Ishikawa (cell line): ENCODE measurements around the gene LRP2BP.

Experiments
- CEBPB ChIP-seq: IDR thresholded peaks from 2 replicates; pipeline ENCODE4 v1.6.1; 2012
- CREB1 ChIP-seq: IDR thresholded peaks from 2 replicates; pipeline ENCODE4 v1.6.1; 2012; ENCODE audit warnings: low read depth
- EGR1 ChIP-seq: IDR thresholded peaks from 2 replicates; pipeline ENCODE4 v1.6.1; 2012
- EP300 ChIP-seq: IDR thresholded peaks from 2 replicates; pipeline ENCODE4 v1.6.1; 2012; ENCODE audit warnings: borderline replicate concordance
- FOXM1 ChIP-seq: IDR thresholded peaks from 2 replicates; pipeline ENCODE4 v1.6.1; 2012; ENCODE audit warnings: low read depth, borderline replicate concordance
- MAX ChIP-seq: IDR thresholded peaks from 2 replicates; pipeline ENCODE4 v1.6.1; 2012
- NFIC ChIP-seq: IDR thresholded peaks from 2 replicates; pipeline ENCODE4 v1.6.1; 2012
- RAD21 ChIP-seq: IDR thresholded peaks from 2 replicates; pipeline ENCODE4 v1.6.1; 2012; ENCODE audit warnings: low read depth
- TAF1 ChIP-seq: IDR thresholded peaks from 2 replicates; pipeline ENCODE4 v1.6.1; 2012; ENCODE audit warnings: low read depth, mild to moderate bottlenecking
- TCF12 ChIP-seq: IDR thresholded peaks from 2 replicates; pipeline ENCODE4 v1.6.1; 2012; ENCODE audit warnings: low read depth
- TEAD4 ChIP-seq: IDR thresholded peaks from 2 replicates; pipeline ENCODE4 v1.6.1; 2012
- USF1 ChIP-seq: IDR thresholded peaks from 2 replicates; pipeline ENCODE4 v1.6.1; 2012
- YY1 ChIP-seq: IDR thresholded peaks from 2 replicates; pipeline ENCODE4 v1.6.1; 2012; ENCODE audit warnings: low read depth
- ZBTB7A ChIP-seq: IDR thresholded peaks from 2 replicates; pipeline ENCODE4 v1.6.1; 2012; ENCODE audit warnings: low read depth
- TF ChIP-seq, protein P1 (sequence below): IDR thresholded peaks from 2 replicates; pipeline ENCODE4 v1.6.1; 2012; ENCODE audit warnings: low read depth, mild to moderate bottlenecking

The LRP2BP gene

GRCh38 chr4:185395238-185395955, at the start of gene LRP2BP:
LRP2BP (minus strand) TSS chr4:185395924; CDS start chr4:185378186, 17,738 bp downstream.
- TF ChIP-seq USF1 (no peak), FOXM1 (0 out of 2 replicates have a peak, but pooled peaks have one; percentile 10)

GRCh38 chr4:185445209-185445608, 49.5 kb upstream of the LRP2BP start:
- no peak for TF ChIP-seq CEBPB
- no peak for TF ChIP-seq EGR1
- TF ChIP-seq, protein P1, sequence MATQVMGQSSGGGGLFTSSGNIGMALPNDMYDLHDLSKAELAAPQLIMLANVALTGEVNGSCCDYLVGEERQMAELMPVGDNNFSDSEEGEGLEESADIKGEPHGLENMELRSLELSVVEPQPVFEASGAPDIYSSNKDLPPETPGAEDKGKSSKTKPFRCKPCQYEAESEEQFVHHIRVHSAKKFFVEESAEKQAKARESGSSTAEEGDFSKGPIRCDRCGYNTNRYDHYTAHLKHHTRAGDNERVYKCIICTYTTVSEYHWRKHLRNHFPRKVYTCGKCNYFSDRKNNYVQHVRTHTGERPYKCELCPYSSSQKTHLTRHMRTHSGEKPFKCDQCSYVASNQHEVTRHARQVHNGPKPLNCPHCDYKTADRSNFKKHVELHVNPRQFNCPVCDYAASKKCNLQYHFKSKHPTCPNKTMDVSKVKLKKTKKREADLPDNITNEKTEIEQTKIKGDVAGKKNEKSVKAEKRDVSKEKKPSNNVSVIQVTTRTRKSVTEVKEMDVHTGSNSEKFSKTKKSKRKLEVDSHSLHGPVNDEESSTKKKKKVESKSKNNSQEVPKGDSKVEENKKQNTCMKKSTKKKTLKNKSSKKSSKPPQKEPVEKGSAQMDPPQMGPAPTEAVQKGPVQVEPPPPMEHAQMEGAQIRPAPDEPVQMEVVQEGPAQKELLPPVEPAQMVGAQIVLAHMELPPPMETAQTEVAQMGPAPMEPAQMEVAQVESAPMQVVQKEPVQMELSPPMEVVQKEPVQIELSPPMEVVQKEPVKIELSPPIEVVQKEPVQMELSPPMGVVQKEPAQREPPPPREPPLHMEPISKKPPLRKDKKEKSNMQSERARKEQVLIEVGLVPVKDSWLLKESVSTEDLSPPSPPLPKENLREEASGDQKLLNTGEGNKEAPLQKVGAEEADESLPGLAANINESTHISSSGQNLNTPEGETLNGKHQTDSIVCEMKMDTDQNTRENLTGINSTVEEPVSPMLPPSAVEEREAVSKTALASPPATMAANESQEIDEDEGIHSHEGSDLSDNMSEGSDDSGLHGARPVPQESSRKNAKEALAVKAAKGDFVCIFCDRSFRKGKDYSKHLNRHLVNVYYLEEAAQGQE, result no peak
- no peak for TF ChIP-seq TEAD4
- no peak for TF ChIP-seq ZBTB7A
- TF ChIP-seq RAD21, result no peak
- TF ChIP-seq FOXM1, result no peak
- TF ChIP-seq MAX, result no peak
- TF ChIP-seq TCF12, result no peak
- TF ChIP-seq CREB1, result no peak
- TF ChIP-seq NFIC, result no peak
- TF ChIP-seq YY1, result no peak
- TF ChIP-seq USF1, result no peak
- TF ChIP-seq EP300, result no peak

- TF ChIP-seq NFIC, result no peak
Measured at GRCh38 chr4:185441479-185441878, 45.8 kb upstream of the LRP2BP start.

DNA sequence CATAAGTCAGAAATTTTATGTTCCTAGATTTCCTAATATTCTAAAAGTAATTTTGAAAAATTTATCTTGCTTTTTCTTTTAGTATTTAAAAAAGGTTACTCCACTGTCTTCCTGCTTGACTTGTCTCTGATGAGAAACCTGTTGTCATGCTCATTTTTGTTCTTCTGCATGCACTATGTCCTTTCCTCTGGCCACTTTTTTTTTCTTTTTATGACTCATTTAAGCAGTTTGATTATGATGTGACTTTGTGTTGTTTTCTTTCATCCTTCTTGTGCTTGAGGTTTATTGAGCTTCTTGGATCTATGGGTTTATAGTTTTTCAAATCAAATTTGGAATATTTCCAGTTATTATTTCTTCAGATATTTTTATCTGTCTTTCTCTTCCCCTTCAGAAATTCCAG, 42.1 kb upstream of the LRP2BP start:
- TF ChIP-seq CREB1, result no peak

- no peak for TF ChIP-seq YY1
- no peak for TF ChIP-seq CEBPB
- TF ChIP-seq, protein P1, result no peak
- TF ChIP-seq TCF12, result no peak
- no peak for TF ChIP-seq NFIC
- TF ChIP-seq TAF1, result no peak
- no peak for TF ChIP-seq RAD21
- TF ChIP-seq EGR1, result no peak
- no peak for TF ChIP-seq EP300
- TF ChIP-seq CREB1, result no peak
- TF ChIP-seq ZBTB7A, result no peak
- no peak for TF ChIP-seq USF1
- TF ChIP-seq MAX, result no peak
- TF ChIP-seq FOXM1, result no peak
Measured at GRCh38 chr4:185435466-185435865, 39.7 kb upstream of the LRP2BP start.

GRCh38 chr4:185429660-185430059, 33.9 kb upstream of the LRP2BP start:
- TF ChIP-seq RAD21, result no peak
- no peak for TF ChIP-seq USF1
- no peak for TF ChIP-seq TAF1
- no peak for TF ChIP-seq CEBPB
- TF ChIP-seq YY1, result no peak
